MM.1S (cell line): ENCODE measurements around the gene STARD5.

Source experiments
- DNase-seq: peaks from one replicate; pipeline ENCODE4 v3.0.0-alpha.2; 2015
- H2AFZ ChIP-seq: fragments of 300-600 bp; sonication (generic); 2 replicates; pipeline ENCODE4 v1.6.0; 2016; ENCODE audit warnings: antibody characterized with exemption, low read length
- H3F3A ChIP-seq: fragments of 300-600 bp; sonication (generic); 2 replicates; pipeline ENCODE4 v1.6.1; 2016; ENCODE audit warnings: mild to moderate bottlenecking, antibody characterized with exemption, low read length, moderate library complexity, mixed read lengths; ENCODE audit not compliant: insufficient read depth
- H3K27ac ChIP-seq: fragments of 300-600 bp; sonication (generic); 2 replicates; pipeline ENCODE4 v1.5.1; 2016; ENCODE audit warnings: mild to moderate bottlenecking, low read length
- H3K27me3 ChIP-seq: fragments of 300-600 bp; sonication (generic); replicated peaks from 2 replicates; pipeline ENCODE4 v1.6.0; 2016; ENCODE audit warnings: low read length; ENCODE audit not compliant: insufficient read depth
- H3K36me3 ChIP-seq: fragments of 300-600 bp; sonication (generic); replicated peaks from 2 replicates; pipeline ENCODE4 v1.6.1; 2016; ENCODE audit warnings: mild to moderate bottlenecking, low read length, mixed read lengths; ENCODE audit not compliant: insufficient read depth
- H3K4me1 ChIP-seq: fragments of 300-600 bp; sonication (generic); 2 replicates; pipeline ENCODE4 v1.6.1; 2016; ENCODE audit warnings: low read length, mixed read lengths
- H3K4me2 ChIP-seq: fragments of 300-600 bp; sonication (generic); 2 replicates; pipeline ENCODE4 v1.6.0; 2016; ENCODE audit warnings: low read depth, low read length
- H3K4me3 ChIP-seq: fragments of 300-600 bp; sonication (generic); 2 replicates; pipeline ENCODE4 v1.5.1; 2016; ENCODE audit warnings: low read length, mixed read lengths
- H3K79me2 ChIP-seq: fragments of 300-600 bp; sonication (generic); 2 replicates; pipeline ENCODE4 v1.6.1; 2016; ENCODE audit warnings: mixed run types, low read length, mixed read lengths
- H3K9ac ChIP-seq: fragments of 300-600 bp; sonication (generic); 2 replicates; pipeline ENCODE4 v1.6.1; 2016; ENCODE audit warnings: low read length, mixed read lengths
- H3K9me2 ChIP-seq: fragments of 300-600 bp; sonication (generic); replicated peaks from 2 replicates; pipeline ENCODE4 v1.6.1; 2016; ENCODE audit warnings: mild to moderate bottlenecking, low read length, mixed read lengths; ENCODE audit not compliant: insufficient read depth
- H3K9me3 ChIP-seq: fragments of 300-600 bp; sonication (generic); replicated peaks from 2 replicates; pipeline ENCODE4 v1.6.1; 2016; ENCODE audit warnings: mild to moderate bottlenecking, low read length, mixed read lengths; ENCODE audit not compliant: insufficient read depth
- H4K20me1 ChIP-seq: fragments of 300-600 bp; sonication (generic); 2 replicates; pipeline ENCODE4 v1.6.1; 2016; ENCODE audit warnings: mild to moderate bottlenecking, low read length, moderate library complexity, mixed read lengths; ENCODE audit not compliant: insufficient read depth
- CTCF ChIP-seq: fragments of 300-600 bp; sonication (generic); IDR thresholded peaks from 2 replicates; pipeline ENCODE4 v1.5.1; 2016; ENCODE audit warnings: antibody characterized with exemption, low read length, mixed read lengths
- EZH2 ChIP-seq: fragments of 300-600 bp; sonication (generic); optimal IDR thresholded peaks from 2 replicates; pipeline ENCODE3; 2017; ENCODE audit warnings: low read depth, mild to moderate bottlenecking, antibody characterized with exemption, low read length, mixed read lengths
- EZH2phosphoT487 ChIP-seq: fragments of 300-600 bp; sonication (generic); IDR thresholded peaks from 2 replicates; pipeline ENCODE4 v1.6.1; 2018; ENCODE audit warnings: antibody characterized with exemption, low read length

STARD5 gene

DNA sequence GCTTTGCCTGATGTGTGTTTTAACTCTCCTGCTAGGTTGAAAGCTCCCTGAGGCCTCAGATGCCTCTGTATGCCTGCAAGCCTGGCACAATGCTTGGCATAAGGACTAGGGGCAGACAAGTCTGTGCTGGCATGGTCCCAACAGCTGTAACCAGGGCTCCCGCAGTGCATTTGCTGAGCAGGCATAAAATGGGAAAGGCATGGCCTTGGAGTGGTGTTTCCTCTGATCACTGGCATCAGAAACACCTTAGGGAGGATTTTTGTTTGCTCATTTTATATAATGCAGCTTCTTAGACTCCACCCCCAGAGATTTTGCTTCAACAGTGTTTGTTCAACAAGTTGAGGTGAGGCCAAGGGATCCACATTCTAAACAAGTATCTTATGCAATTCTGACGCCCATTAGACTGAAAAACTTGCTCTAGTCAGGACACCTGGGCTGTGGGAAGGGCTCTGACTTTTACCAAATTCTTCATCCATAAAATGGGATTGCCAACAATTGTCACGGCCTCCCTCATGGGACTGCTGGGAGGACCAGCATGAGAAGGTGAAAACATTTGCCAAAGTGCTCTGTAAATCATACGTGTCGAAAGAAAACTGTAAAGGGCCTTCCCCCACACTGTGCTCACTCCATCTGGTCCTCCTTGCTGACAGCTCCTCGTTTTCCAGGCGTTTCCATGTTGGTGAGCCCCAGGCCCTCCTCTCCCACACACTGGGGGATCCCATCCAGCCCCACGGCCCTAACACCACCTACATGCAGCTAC lies 43.1 kb downstream of the STARD5 start:
- H3K4me2 ChIP-seq = no peak overlapping the region
- no peaks in the 10 kb centered on the region for H3K27me3 ChIP-seq
- no peaks in the 10 kb centered on the region for H3K9me2 ChIP-seq
- no peak overlapping the region for H3K27ac ChIP-seq
- TF ChIP-seq EZH2phosphoT487 (no peak), CTCF (no peak), EZH2 (no peak)
- peaks cover 27% of the 10 kb centered on the region for H3K4me1 ChIP-seq
- H3K9me3 ChIP-seq = no peaks in the 10 kb centered on the region
- no peak for DNase-seq
- 0 out of 2 replicates have a peak, but pooled peaks cover 8% of the 10 kb centered on the region for H3F3A ChIP-seq
- H3K79me2 ChIP-seq = no peaks in the 10 kb centered on the region
- H3K4me3 ChIP-seq = no peak overlapping the region
- no peak overlapping the region for H3K9ac ChIP-seq
- H4K20me1 ChIP-seq = no peaks in the 10 kb centered on the region
- no peaks in the 10 kb centered on the region for H3K36me3 ChIP-seq
- H2AFZ ChIP-seq = no peak overlapping the region

GRCh38 chr15:81279621-81280485 lies 44.1 kb downstream of the STARD5 start:
- no peak for DNase-seq
- no peak for TF ChIP-seq EZH2
- no peak for TF ChIP-seq CTCF
- no peak for TF ChIP-seq EZH2phosphoT487
- no peaks in the 10 kb centered on the region for H3K27me3 ChIP-seq

DNA sequence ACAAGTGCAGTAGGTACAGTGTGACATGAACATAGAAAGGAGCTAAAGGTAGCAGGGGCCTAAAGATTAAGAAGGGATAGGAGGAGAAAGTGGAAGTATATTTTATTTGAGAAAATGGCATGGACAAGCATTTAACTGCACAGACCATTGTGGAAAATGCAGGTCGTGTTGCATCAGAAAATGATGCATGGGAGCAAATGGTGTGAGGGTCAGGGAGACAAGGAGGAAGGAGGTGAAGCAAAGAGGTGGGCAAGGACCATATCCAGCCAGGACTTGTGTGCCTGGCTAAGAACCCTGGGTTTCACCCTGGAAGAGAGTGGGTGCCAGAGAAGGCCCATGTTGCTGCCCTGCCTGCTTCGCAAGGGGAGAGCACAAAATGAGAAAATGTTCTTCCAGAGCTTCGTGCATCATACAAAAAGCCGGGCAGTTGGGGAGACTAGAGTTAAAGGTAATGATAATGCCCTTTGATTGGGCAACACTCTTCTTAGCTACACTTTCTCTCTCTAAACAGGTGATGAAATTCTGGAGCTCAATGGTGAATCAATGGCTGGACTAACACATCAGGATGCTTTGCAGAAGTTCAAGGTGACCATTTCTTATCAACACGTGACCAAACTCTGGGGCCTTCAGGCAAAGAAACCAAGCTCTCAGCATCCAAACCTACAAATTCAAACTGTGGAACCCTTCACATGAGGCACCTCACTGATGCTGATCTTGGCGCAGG lies 45.5 kb downstream of the STARD5 start:
- Histone ChIP-seq H3K4me3 (no peak overlapping the region), H3K4me2 (no peak overlapping the region), H3K9me2 (no peaks in the 10 kb centered on the region), H3K27me3 (no peaks in the 10 kb centered on the region), H3K36me3 (no peaks in the 10 kb centered on the region), H3K79me2 (no peaks in the 10 kb centered on the region), H3K9me3 (no peaks in the 10 kb centered on the region), H3K27ac (no peak overlapping the region), H4K20me1 (no peaks in the 10 kb centered on the region), H3K9ac (no peak overlapping the region), H2AFZ (no peak overlapping the region), H3F3A (no peaks in the 10 kb centered on the region), H3K4me1 (peaks cover 12% of the 10 kb centered on the region)
- DNase-seq = no peak
- TF ChIP-seq EZH2 (no peak), CTCF (no peak), EZH2phosphoT487 (no peak)

More at GRCh38 chr15:81279621-81280485, 44.1 kb downstream of the STARD5 start:
- Histone ChIP-seq H4K20me1 (no peaks in the 10 kb centered on the region), H3K79me2 (no peaks in the 10 kb centered on the region), H3K9me3 (no peaks in the 10 kb centered on the region), H3K4me3 (no peak overlapping the region), H2AFZ (no peak overlapping the region), H3K27ac (no peak overlapping the region), H3F3A (0 out of 2 replicates have a peak, but pooled peaks cover 7% of the 10 kb centered on the region), H3K9me2 (no peaks in the 10 kb centered on the region), H3K36me3 (no peaks in the 10 kb centered on the region), H3K4me2 (no peak overlapping the region), H3K4me1 (peaks cover 24% of the 10 kb centered on the region), H3K9ac (no peak overlapping the region)
